AG10803 (cell line): ENCODE data around the gene ECSIT.
"Not testable (repeated sequence)": the region's sequence is repeated elsewhere in the genome, so short reads cannot be mapped to it uniquely, and the experiment has no call there.

Experiments used
- DNase-seq: peaks from one replicate; pipeline ENCODE4 v3.0.0; 2010; ENCODE audit warnings: low read depth
- H3K4me3 ChIP-seq: 2 replicates; pipeline ENCODE4 v1.5.1; 2011; ENCODE audit warnings: mild to moderate bottlenecking, low read length, control low read depth
- TF ChIP-seq, protein P1 (sequence below): conservative IDR thresholded peaks from 2 replicates; pipeline ENCODE4 v1.5.1; 2011; ENCODE audit warnings: mild to moderate bottlenecking, low read length, control low read depth, inconsistent platforms

ECSIT gene

DNA sequence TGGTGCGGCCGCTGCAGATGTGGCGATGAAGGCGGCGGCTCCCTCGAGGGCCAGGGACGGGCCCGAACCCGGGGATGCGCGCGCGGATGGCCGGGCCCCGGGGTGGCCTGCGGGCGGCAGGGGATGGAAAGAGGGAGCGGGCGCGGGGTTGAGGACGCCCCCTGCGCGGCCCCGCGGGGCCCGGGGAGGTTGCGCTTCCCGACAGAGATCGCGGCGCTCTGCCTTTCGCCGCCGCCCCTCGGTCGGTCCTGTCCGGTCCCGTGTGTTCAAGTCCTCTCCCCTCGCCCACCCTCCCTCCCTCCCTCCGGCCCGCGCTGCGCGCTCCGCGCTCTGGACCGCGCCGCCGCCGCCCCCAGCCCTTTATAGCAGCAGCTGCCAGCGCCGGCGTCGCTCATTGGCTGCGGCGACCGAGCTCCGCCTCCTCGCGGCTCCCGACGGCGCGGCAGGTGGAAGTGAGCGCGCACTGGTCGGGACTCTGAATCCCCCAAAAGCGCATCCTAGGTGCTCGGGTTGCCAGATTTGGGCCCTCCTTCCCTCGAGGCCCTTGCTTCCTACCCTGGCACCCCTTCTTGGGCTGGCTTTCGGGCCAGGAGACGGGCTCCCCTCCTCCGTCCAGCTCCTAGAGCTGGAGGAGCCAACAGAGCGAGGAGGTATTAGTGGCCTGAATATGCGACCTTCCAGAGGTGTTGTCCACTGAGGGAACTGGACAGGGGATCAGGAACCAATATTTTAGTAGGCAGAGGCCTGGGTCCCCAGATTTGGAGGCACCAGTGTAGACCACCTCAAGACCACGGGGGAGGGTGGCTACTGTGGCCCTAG is 48.0 kb downstream of the ECSIT start, which contains the start of gene ELAVL3:
TSS of gene ELAVL3 (minus strand) at position 332 of the 819 bp plus-strand sequence. CDS start 438 bp downstream, outside the sequence.
- no peak within 1 kb of the TSS for H3K4me3 ChIP-seq
- no peak for DNase-seq
- TF ChIP-seq, protein P1, sequence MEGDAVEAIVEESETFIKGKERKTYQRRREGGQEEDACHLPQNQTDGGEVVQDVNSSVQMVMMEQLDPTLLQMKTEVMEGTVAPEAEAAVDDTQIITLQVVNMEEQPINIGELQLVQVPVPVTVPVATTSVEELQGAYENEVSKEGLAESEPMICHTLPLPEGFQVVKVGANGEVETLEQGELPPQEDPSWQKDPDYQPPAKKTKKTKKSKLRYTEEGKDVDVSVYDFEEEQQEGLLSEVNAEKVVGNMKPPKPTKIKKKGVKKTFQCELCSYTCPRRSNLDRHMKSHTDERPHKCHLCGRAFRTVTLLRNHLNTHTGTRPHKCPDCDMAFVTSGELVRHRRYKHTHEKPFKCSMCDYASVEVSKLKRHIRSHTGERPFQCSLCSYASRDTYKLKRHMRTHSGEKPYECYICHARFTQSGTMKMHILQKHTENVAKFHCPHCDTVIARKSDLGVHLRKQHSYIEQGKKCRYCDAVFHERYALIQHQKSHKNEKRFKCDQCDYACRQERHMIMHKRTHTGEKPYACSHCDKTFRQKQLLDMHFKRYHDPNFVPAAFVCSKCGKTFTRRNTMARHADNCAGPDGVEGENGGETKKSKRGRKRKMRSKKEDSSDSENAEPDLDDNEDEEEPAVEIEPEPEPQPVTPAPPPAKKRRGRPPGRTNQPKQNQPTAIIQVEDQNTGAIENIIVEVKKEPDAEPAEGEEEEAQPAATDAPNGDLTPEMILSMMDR: no peak

DNA sequence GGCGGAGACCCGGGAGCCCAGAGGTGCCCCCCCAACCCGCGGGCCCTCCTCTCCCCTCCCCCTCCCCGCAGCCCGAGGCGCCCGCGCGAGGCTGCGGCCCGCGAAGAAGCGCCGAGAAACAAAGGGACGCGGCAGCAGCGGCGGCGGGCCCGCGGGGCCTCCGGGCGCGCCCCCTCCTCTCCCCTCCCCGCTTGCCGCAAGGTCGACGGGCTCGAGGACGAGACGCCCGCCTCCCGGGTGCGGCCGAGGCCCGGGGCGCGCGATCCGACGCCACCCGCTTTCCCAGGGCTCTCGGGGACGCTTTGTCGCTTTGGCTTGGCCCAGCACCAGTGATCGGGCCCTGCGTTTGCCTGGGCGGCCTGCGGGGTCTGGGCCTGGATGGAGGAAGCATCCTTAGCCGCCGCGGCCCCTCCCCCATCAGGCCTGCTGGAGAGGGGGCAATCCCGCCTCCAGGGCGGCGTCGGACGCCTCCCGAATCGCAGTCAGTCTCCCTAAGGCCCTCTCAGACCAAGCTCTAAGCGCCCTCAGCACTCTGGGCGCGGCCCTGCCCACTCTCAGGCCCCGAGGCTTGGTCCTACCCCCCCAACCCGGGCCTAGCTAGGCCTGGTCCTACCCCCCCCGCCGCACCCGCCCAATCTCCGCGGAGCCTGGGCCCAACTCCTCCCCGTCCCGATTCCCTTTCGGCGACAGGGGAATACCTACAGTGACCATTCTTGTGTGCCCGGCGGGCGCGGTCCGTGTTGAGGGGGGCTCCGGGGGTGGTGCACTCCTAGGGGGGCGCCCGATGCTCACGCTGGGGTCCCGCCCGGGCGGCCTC is 48.8 kb downstream of the ECSIT start:
- TF ChIP-seq, protein P1: no peak
- no peak for DNase-seq
- no peak overlapping the region for H3K4me3 ChIP-seq

DNA sequence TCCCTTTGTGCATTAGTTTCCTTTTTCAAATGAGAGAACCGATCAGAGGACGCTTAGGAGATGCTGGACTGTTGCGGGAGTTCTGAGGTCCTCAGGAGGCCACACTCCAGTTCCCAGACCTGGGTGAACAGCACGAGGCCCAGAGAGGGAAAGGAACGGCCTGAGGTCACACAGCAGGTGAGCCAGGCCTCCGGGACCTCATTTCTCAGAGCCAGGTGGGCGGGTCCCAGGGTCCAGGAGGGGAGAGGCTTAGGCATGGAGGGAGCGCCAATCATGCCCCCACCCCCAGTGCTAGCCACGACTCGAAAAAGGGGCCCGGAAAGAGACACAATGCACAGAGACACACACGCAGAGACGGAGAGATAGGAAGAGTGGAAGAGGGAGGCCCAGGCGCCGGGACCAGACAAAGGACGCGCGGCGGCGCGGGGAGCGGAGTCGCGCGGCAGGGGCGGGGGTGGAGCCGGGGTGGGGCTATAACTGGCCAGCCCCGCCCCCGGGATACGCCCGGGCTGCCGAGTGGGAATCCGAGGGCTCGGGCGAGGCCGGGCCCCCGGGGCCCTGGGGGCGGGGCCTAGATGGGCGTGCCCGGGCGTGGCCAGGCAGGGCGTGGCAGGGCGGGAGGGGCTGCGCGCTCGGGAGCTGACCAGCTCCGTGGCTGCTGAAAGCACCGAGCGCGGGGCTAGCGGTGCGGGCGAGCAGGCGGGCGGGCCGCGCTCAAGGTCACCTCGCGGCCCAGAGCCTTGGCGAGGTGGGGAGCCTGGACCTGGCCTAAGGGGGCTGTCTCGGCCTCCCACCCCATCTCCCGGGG is 49.6 kb downstream of the ECSIT start:
- DNase-seq: no peak
- TF ChIP-seq, protein P1: no peak
- H3K4me3 ChIP-seq: no peak overlapping the region

DNA sequence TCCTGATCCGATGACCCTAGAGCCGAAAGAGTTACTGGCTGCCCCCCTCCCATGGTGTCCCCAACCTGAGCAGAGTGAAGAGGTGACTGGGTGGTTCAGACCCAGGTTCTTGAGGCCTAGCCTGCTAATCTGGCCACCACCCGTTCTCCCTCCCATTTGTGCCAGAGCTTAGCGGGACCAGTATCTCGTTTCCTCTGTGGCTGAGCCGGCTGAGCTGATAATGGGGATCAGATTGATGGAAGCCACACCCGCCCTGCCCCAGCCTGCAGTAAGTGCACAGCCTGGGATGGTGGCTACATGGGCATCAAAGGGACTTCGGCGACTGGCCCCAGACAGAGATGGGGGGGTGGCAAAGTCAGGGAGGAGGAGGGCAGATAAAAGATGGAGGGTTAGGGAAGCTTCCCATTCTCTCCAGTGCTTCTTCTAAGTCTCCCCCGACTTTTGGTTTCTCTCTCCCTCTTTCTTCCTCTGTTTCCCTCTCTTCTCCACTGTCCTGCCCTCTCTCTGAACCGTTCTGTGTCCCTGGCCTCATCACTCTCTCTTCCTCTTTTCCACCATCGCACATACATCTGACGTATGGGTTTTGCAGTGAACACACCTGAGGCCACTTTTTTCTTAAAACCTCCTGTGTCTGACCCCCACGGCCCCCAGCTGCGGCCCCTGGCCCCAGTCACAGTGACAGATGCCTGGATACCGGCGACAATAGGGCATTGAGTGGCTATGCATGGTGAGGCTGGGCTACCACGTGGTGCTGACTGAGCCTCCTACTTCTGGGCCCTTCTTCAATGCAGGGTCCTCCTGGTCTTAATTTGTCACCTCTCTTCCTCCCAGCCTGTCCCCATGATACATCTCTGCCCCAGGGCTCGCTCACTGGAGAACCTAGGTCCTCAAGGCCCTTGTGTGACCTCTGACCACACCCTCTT is 50.5 kb downstream of the ECSIT start:
- no peak overlapping the region for H3K4me3 ChIP-seq
- no peak for DNase-seq
- TF ChIP-seq, protein P1: no peak

DNA sequence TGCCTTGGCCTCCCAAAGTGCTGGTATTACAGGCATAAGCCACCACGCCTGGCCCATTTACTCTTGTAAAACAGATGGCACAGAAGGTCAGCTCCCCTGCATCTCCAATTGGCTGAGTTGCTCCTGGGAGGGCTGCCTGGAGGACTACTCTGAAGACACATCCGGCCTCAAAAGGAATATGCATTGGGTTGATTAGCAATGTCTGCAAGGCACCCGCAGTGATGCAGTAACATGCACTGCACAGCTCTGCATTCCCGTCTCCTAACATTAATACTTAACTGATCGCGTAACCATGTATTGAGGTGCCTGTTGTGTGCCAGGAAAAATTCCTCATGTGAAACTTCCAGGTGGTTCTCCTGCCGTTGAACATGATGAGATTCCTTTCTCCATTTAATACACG is 53.1 kb downstream of the ECSIT start:
- DNase-seq: no peak
- TF ChIP-seq, protein P1: no peak

DNA sequence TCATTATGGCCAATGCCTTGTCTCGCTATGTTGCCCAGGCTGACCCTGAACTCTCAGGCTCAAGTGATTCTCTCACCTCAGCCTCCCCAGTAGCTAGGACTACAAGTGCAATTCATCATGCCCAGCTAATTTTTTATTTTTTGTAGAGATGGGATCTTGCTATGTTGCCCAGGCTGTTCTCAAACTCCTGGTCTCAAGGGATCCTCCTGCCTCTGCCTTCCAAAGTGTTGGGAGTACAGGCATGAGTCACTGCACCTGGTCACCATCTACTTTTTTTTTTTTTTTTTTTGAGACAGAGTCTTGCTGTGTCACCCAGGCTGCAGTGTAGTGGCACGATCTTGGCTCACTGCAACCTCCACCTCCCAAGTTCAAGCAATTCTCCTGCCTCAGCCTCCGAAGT is 53.6 kb downstream of the ECSIT start:
- DNase-seq, H3K4me3 ChIP-seq: not testable (repeated sequence)

More for the DNA sequence above, 53.1 kb downstream of the ECSIT start:
- H3K4me3 ChIP-seq: no peak overlapping the region
